Tibial nerve (tissue), 4 donors: ENCODE results near the gene SYT1. TPM values are rescaled to one million over a fixed set of nuclear protein-coding genes. Genes with fewer than 3 reads are reported as not detected.

ENCODE experiments used
- DNase-seq, 2 donors: peaks; one replicate each; pipeline ENCODE4 v3.0.0-alpha.2; 2019; ENCODE audit warnings: low spot score in 2 of 2
- H3K27ac ChIP-seq, 4 donors: fragments of 200-600 bp; sonication (generic) in 3 of 4; one replicate each; pipeline ENCODE4 v1.5.1; 2017 to 2019; ENCODE audit warnings: mild to moderate bottlenecking in 1 of 4
- H3K27me3 ChIP-seq, 2 donors: fragments of 200-600 bp; sonication (generic) in 1 of 2; one replicate each; pipeline versions ENCODE4 v1.5.1 to v1.6.0; 2017 to 2019
- H3K36me3 ChIP-seq, 3 donors: fragments of 200-600 bp; sonication (generic); one replicate each; pipeline ENCODE4 v1.5.1; 2018 to 2019
- H3K4me1 ChIP-seq, 4 donors: fragments of 200-600 bp; sonication (generic) in 3 of 4; one replicate each; pipeline ENCODE4 v1.5.1; 2017 to 2019
- H3K4me3 ChIP-seq, 4 donors: fragments of 200-600 bp; sonication (generic) in 3 of 4; one replicate each; pipeline ENCODE4 v1.5.1; 2017 to 2019; ENCODE audit warnings: mild to moderate bottlenecking in 1 of 4, moderate library complexity in 1 of 4
- H3K9me3 ChIP-seq, 4 donors: fragments of 200-600 bp; sonication (generic) in 3 of 4; one replicate each; pipeline ENCODE4 v1.5.1; 2017 to 2019
- CTCF ChIP-seq, 5 experiments: fragments of 200-600 bp in 3 of 5; fragments of 450-650 bp in 2 of 5; sonication (generic) in 3 of 5; IDR thresholded peaks; one replicate each; pipeline ENCODE4 v1.5.1; 2016 to 2019; ENCODE audit warnings: antibody characterized with exemption in 5 of 5, mild to moderate bottlenecking in 3 of 5, moderate library complexity in 2 of 5
- EP300 ChIP-seq, 2 donors: sonication (generic); formaldehyde crosslinking; IDR thresholded peaks; one replicate each; pipeline ENCODE4 v1.6.1; 2017; ENCODE audit warnings: antibody characterized with exemption in 2 of 2, mild to moderate bottlenecking in 1 of 2
- POLR2A ChIP-seq, 2 donors: fragments of 450-650 bp; IDR thresholded peaks; one replicate each; pipeline ENCODE4 v1.6.1; 2017; ENCODE audit warnings: antibody characterized with exemption in 2 of 2, mild to moderate bottlenecking in 2 of 2, moderate library complexity in 2 of 2
- WGBS, 2 donors: methylation state at CpG; one replicate each; pipeline ENCODE4 v1.1.5; 2018; 5-methylcytosine and 5-hydroxymethylcytosine counted together
- total RNA-seq, 4 donors: library from RNA; depleted of rRNA; stranded (reverse); fragments of >200 nt; gene quantifications; one replicate each; pipeline ENCODE4 v1.1.0, GENCODE V29; 2016

The SYT1 gene
- total RNA-seq, 4 donors from 2014 or later = 1.8 to 10.3 (median 4.7) TPM

- WGBS, 2 donors = 96 to 97% methylated on average over 5 of the region's 5 CpGs
- no peaks in the 10 kb centered on the region for H3K36me3 ChIP-seq
- DNase-seq = no peak
Measured at GRCh38 chr12:79124385-79124784, 259.8 kb downstream of the SYT1 start.

GRCh38 chr12:79125358-79125757 is 260.8 kb downstream of the SYT1 start:
- Histone ChIP-seq H3K4me1 (no peaks in the 10 kb centered on the region), H3K27ac (no peak overlapping the region), H3K4me3 (no peak overlapping the region), H3K36me3 (no peaks in the 10 kb centered on the region), H3K9me3 (no peaks in the 10 kb centered on the region), H3K27me3 (no peaks in the 10 kb centered on the region)
- no peak for TF ChIP-seq EP300 (IDR thresholded peaks at IDR 0.05)
- no peak for TF ChIP-seq CTCF (IDR thresholded peaks at IDR 0.05)
- no peak for TF ChIP-seq POLR2A (IDR thresholded peaks at IDR 0.05)
- WGBS, 2 donors = 66 to 73% methylated on average over 2 of the region's 2 CpGs
- DNase-seq = no peak

More at GRCh38 chr12:79124385-79124784, 259.8 kb downstream of the SYT1 start:
- Histone ChIP-seq H3K9me3 (no peaks in the 10 kb centered on the region), H3K27me3 (no peaks in the 10 kb centered on the region), H3K4me3 (no peak overlapping the region), H3K4me1 (no peaks in the 10 kb centered on the region), H3K27ac (no peak overlapping the region)
- TF ChIP-seq POLR2A (IDR thresholded peaks at IDR 0.05) (no peak), CTCF (IDR thresholded peaks at IDR 0.05) (no peak), EP300 (IDR thresholded peaks at IDR 0.05) (no peak)

GRCh38 chr12:79127271-79127751 is 262.7 kb downstream of the SYT1 start:
- H3K4me3 ChIP-seq = no peak overlapping the region
- no peak overlapping the region for H3K27ac ChIP-seq
- no peak for DNase-seq
- 33 to 43% methylated on average over 3 of the region's 3 CpGs for WGBS, 2 donors
- no peaks in the 10 kb centered on the region for H3K27me3 ChIP-seq
- no peaks in the 10 kb centered on the region for H3K36me3 ChIP-seq
- no peaks in the 10 kb centered on the region for H3K4me1 ChIP-seq
- TF ChIP-seq POLR2A (IDR thresholded peaks at IDR 0.05) (no peak), CTCF (IDR thresholded peaks at IDR 0.05) (no peak), EP300 (IDR thresholded peaks at IDR 0.05) (no peak)
- H3K9me3 ChIP-seq = no peaks in the 10 kb centered on the region

DNA sequence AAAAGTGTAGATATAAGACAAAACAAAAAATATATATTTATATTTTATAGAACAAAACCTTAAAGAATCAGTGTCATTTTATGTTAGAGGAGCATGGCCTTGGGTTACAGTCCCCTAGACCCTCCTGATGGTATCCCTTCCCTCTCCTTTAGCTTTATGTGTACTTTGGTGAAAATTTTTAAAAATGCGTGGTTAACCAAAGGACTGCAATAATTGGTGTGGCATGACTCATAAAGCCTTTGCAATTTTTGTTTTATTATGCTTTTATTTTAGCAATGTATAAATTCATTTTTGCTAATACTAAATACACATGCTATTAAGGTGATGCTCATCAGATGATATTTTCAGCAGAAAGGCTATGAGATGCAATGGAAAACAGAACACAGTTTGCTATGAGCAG is 264.4 kb downstream of the SYT1 start:
- no peaks in the 10 kb centered on the region for H3K27me3 ChIP-seq
- H3K4me1 ChIP-seq = no peaks in the 10 kb centered on the region
- 77 to 88% methylated on average over 1 of the region's 1 CpG for WGBS, 2 donors
- H3K4me3 ChIP-seq = no peak overlapping the region
- H3K36me3 ChIP-seq = no peaks in the 10 kb centered on the region
- no peak for TF ChIP-seq POLR2A (IDR thresholded peaks at IDR 0.05)
- no peak for TF ChIP-seq EP300 (IDR thresholded peaks at IDR 0.05)
- no peak for TF ChIP-seq CTCF (IDR thresholded peaks at IDR 0.05)
- DNase-seq = no peak
- no peaks in the 10 kb centered on the region for H3K9me3 ChIP-seq
- no peak overlapping the region for H3K27ac ChIP-seq

DNA sequence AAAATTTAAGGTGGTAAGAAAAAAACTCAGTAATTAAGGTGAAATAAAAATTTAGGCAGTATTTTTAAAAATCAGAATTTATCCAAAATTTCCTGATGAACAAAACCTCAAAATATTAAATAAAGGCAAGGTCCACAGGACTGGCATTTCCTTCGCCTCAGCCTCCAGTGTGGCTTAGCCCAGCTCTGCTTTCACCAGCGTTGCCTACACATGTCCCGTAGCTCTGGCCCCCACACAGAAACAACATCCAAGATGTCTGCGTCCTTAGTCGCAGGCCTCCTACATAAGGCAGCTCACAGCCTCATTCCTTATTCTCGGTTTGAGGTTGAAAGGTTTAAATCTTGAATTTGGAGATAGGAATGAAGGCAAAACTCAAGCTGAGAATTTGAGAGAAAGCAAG is 274.3 kb downstream of the SYT1 start:
- no peak for DNase-seq

More for the DNA sequence above, 274.3 kb downstream of the SYT1 start:
- Histone ChIP-seq H3K27ac (no peak overlapping the region), H3K27me3 (no peaks in the 10 kb centered on the region), H3K36me3 (no peaks in the 10 kb centered on the region), H3K9me3 (no peaks in the 10 kb centered on the region), H3K4me1 (no peaks in the 10 kb centered on the region), H3K4me3 (no peak overlapping the region)
- whole genome bisulfite sequencing, 2 donors = 92 to 94% methylated on average over 6 of the region's 6 CpGs
- TF ChIP-seq EP300 (IDR thresholded peaks at IDR 0.05) (no peak), CTCF (IDR thresholded peaks at IDR 0.05) (no peak), POLR2A (IDR thresholded peaks at IDR 0.05) (no peak)
